AG04449 (cell line): ENCODE measurements around the gene FAM53B.

ENCODE experiments used
- CTCF ChIA-PET: fragments of 350-600 bp; formaldehyde crosslinking; extraction: SDS; loops from one replicate; lab custom pipeline; 2021; ENCODE audit warnings: antibody characterized with exemption; lab: Yijun Ruan, JAX
- POLR2A ChIA-PET: fragments of 400-600, 350-600 bp; formaldehyde crosslinking; extraction: SDS; loops from one replicate; lab custom pipeline; 2020; ENCODE audit warnings: antibody characterized with exemption, inconsistent platforms; lab: Yijun Ruan, JAX
- DNase-seq: peaks from one replicate; pipeline ENCODE4 v3.0.0-alpha.2; 2010; ENCODE audit warnings: low read depth, low spot score
- H3K4me3 ChIP-seq: 2 replicates; pipeline ENCODE4 v1.5.1; 2011; ENCODE audit warnings: low read depth, mild to moderate bottlenecking, control low read depth, low read length
- TF ChIP-seq, protein P1 (sequence below): IDR thresholded peaks from one replicate; pipeline ENCODE4 v1.5.1; 2011; ENCODE audit warnings: mild to moderate bottlenecking, moderate library complexity, low read length, control low read depth, inconsistent platforms; ENCODE audit not compliant: insufficient read depth; ENCODE audit errors: missing control alignments

FAM53B gene

DNA sequence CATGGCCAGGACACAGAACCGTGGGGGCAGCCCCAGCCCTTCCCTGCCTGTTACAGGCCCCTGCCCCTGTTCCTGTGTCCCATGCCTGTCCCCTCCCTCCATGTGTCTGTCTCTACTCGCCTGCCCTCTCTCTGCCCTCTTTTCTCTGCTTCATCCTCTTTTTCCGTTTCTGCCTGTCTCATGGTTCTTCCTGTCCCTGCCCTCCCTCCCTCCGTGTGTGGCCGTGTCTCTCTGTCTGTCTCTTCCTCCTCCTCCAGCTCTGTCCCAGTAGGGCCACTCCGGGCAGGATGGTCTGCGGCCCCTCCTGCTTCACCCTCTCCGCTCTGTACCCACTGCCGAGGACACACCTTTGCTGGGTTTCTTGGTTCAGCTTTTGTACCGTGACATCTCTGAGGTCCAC, 137.4 kb downstream of the FAM53B start:
- TF ChIP-seq, protein P1, sequence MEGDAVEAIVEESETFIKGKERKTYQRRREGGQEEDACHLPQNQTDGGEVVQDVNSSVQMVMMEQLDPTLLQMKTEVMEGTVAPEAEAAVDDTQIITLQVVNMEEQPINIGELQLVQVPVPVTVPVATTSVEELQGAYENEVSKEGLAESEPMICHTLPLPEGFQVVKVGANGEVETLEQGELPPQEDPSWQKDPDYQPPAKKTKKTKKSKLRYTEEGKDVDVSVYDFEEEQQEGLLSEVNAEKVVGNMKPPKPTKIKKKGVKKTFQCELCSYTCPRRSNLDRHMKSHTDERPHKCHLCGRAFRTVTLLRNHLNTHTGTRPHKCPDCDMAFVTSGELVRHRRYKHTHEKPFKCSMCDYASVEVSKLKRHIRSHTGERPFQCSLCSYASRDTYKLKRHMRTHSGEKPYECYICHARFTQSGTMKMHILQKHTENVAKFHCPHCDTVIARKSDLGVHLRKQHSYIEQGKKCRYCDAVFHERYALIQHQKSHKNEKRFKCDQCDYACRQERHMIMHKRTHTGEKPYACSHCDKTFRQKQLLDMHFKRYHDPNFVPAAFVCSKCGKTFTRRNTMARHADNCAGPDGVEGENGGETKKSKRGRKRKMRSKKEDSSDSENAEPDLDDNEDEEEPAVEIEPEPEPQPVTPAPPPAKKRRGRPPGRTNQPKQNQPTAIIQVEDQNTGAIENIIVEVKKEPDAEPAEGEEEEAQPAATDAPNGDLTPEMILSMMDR: no peak

DNA sequence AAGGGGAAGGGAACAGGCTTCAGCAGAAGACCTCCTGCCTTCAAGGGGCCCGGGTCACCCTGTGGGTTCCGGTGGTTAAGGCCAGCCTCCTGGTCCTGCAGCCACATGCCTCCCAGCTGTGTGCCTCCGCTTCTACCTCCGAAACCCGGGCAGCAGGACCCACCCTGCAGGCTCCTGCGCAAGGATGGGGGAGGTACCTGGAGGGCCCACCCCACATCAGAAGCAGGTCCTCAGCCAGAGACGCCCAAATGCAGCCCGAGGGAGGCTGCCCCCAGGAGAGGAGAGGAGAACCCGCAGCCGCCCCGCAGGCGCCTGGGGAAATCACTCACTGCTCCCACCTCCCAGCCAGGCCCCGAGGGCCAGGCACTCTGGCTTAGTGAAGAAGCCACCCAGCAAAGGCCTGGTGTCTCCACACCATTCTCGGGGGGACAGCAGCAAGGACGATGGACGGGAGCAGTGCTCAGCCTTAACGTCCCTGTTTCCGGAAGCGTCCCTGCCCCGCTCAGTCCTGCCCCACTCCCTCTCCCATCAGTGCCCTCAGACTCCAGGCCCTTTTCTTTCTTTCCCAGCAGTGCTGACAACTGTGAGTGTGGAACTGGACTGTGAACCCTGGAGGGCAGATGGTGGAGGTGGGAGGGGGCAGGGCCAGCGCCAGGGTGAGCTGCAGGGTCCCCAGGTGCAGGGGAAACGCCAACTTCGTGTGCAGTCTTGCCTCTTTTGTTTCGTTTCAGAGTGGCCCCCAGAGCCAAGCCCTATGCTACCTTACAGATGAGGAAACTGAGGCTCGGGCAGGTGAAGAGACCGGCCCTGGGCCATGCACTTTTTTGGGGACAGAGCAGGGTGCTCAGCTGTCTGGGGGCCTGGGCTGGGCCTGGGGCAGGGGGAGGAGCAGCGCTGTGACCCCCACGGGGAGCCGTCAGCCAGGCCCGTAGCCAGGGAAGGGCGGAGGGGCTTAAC, 138.0 kb downstream of the FAM53B start:
- ChIA-PET POLR2A (no interaction called here), CTCF (no interaction called here)
- DNase-seq: no peak
- TF ChIP-seq, protein P1: no peak
- no peak overlapping the region for H3K4me3 ChIP-seq

More for the DNA sequence above, 137.4 kb downstream of the FAM53B start:
- no peak for DNase-seq
- H3K4me3 ChIP-seq: no peak overlapping the region
- POLR2A ChIA-PET: no interaction called here
- CTCF ChIA-PET: no interaction called here

DNA sequence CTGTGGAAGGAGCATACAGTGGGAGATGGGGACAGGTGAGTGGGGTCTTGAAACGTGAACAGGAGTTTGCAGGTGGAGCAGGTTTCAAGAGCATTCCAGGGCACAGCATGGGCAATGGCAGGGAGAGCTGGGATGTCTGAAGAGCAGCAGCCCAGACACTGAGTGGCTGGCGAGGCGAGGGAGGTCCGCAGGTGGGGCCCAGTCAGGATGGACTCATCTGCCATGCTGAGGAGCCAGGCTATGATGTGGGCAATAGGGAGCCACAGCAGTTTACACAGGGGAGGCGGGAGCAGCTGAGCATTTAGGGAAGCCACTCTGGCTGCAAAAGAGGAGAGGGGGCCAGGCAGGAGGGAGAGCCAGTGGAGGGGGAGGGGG, 138.7 kb downstream of the FAM53B start:
- DNase-seq: no peak
- POLR2A ChIA-PET: no interaction called here

DNA sequence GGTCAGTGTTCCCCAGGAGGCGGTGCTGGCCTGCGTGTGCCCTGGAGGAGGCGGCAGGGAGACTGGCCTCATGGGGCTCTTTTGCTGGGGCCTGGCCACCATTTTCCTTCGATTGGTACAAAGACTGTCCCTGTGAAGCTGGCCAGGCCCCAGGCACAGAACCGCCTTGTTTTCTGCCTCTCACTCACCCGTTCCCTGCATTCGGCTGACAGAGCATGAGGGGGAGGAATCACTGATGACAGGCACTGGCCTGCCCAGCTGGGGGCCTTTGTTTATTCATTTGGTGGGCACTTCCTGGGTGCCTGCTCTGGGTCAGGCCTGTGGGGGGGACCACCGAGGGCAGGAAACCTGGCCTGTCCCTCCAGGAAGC, 139.2 kb downstream of the FAM53B start:
- POLR2A ChIA-PET: no interaction called here
- CTCF ChIA-PET: no interaction called here

More for the DNA sequence above, 138.7 kb downstream of the FAM53B start:
- TF ChIP-seq, protein P1: no peak
- H3K4me3 ChIP-seq: no peak overlapping the region
- CTCF ChIA-PET: no interaction called here

DNA sequence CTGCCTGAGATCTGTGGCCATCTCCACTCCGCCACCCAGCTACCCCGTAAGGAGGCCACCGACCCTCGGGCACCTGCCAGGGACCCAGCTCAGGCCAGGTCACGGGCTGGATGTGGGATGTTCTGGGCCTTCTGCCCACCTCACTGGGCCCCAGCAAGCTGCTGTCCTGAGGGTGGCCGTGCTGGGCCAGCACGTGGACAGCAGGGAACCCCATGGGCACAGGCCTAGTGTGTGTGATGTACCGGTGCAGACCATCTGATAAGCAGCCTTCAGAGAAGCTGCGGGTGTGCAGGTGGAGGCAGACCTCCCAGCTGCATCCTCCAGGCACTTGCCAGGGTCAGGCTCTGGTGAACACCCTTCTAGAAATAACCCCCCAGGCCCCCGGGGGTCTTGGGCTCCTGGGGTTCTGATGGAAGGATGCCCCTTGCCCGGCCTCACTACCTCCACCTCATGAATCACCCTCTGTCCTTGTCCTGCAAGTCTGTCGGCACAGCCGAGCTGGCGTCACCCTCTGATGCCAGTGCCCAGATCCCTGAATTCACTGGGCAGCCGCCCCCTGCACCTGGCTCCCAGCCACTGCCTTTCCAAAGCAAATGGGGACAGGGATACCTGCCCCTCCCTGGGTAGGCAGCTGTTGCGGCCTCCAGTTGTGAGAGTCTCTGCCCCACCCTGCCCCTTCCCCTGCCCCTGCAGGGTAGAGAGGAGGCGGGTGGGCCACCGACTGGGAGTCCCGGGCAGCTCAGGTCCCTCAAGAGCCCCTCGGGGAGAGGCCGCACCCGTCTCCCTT, 139.8 kb downstream of the FAM53B start:
- CTCF ChIA-PET: no interaction called here
- TF ChIP-seq, protein P1: no peak
- no peak for DNase-seq
- H3K4me3 ChIP-seq: no peak overlapping the region
- POLR2A ChIA-PET: no interaction called here

More for the DNA sequence above, 139.2 kb downstream of the FAM53B start:
- no peak overlapping the region for H3K4me3 ChIP-seq
- DNase-seq: no peak
- TF ChIP-seq, protein P1: no peak
